GM12872 (cell line): ENCODE results near the gene LHFPL2.

Source experiments
- CTCF ChIP-seq: IDR thresholded peaks from 3 replicates; pipeline ENCODE4 v1.5.1; 2011; ENCODE audit warnings: low read depth, mild to moderate bottlenecking, low read length, moderate library complexity; ENCODE audit not compliant: insufficient read depth

The LHFPL2 gene

GRCh38 chr5:78509145-78509865 lies 139.3 kb downstream of the LHFPL2 start:
- TF ChIP-seq CTCF = no peak

GRCh38 chr5:78508186-78508765 lies 140.3 kb downstream of the LHFPL2 start:
- TF ChIP-seq CTCF = no peak

- TF ChIP-seq CTCF = no peak
Measured at GRCh38 chr5:78507531-78507930, 141.0 kb downstream of the LHFPL2 start.

- TF ChIP-seq CTCF = no peak
Measured at GRCh38 chr5:78506261-78507024, 142.1 kb downstream of the LHFPL2 start.

- no peak for TF ChIP-seq CTCF
Measured at GRCh38 chr5:78505860-78506259, 142.7 kb downstream of the LHFPL2 start.

GRCh38 chr5:78504704-78505677 lies 143.6 kb downstream of the LHFPL2 start:
- no peak for TF ChIP-seq CTCF
